Muscle of arm (tissue), 12 donors: Measurements from ENCODE around the gene KRTAP9-2. TPM values are rescaled to one million over a fixed set of nuclear protein-coding genes. Genes with fewer than 3 reads are reported as not detected.

Experiments used
- polyA plus RNA-seq, 12 donors: library from polyadenylated mRNA; unstranded; fragments of 120-200 nt; gene quantifications; one replicate each; pipeline ENCODE4 v1.2.1, GENCODE V29; 2013; ENCODE audit not compliant: insufficient read length in 12 of 12

KRTAP9-2 gene
- polyA plus RNA-seq, 12 donors = not detected

Other genes with a start within 250 kb of the KRTAP9-2 start
- 10 to 100 TPM in 5 of 12 donors, 1 to 10 TPM in 5, not detected in 2; 3.1 to 16.4 (median 11.0) TPM for gene KRT40, start 242.3 kb upstream of the KRTAP9-2 start, polyA plus RNA-seq
- not detected for gene KRTAP3-3, start 232.5 kb upstream of the KRTAP9-2 start, polyA plus RNA-seq
- 1 to 10 TPM in 4 of 12 donors, under 1 TPM in 5, not detected in 3; 0.22 to 1.4 (median 0.86) TPM for gene KRTAP3-2, start 226.7 kb upstream of the KRTAP9-2 start, polyA plus RNA-seq
- not detected for gene KRTAP3-1, start 217.5 kb upstream of the KRTAP9-2 start, polyA plus RNA-seq
- gene KRTAP1-5, start 199.4 kb upstream of the KRTAP9-2 start, polyA plus RNA-seq = not detected
- not detected for gene KRTAP1-4, start 196.5 kb upstream of the KRTAP9-2 start, polyA plus RNA-seq
- gene KRTAP1-3, start 191.8 kb upstream of the KRTAP9-2 start, polyA plus RNA-seq = not detected
- not detected for gene KRTAP1-1, start 185.2 kb upstream of the KRTAP9-2 start, polyA plus RNA-seq
- gene KRTAP2-1, start 179.3 kb upstream of the KRTAP9-2 start, polyA plus RNA-seq = not detected
- gene KRTAP2-2, start 171.4 kb upstream of the KRTAP9-2 start, polyA plus RNA-seq = not detected
- under 1 TPM in 2 of 12 donors, not detected in 10; 0.49 to 0.57 TPM for gene KRTAP2-3, start 166.5 kb upstream of the KRTAP9-2 start, polyA plus RNA-seq
- gene KRTAP2-4, start 160.8 kb upstream of the KRTAP9-2 start, polyA plus RNA-seq = not detected
- not detected for gene KRTAP4-7, start 142.5 kb upstream of the KRTAP9-2 start, polyA plus RNA-seq
- not detected for gene KRTAP4-8, start 128.5 kb upstream of the KRTAP9-2 start, polyA plus RNA-seq
- gene KRTAP4-16, start 124.4 kb upstream of the KRTAP9-2 start, polyA plus RNA-seq = not detected
- gene KRTAP4-9, start 121.3 kb upstream of the KRTAP9-2 start, polyA plus RNA-seq = not detected
- not detected for gene KRTAP4-11, start 108.3 kb upstream of the KRTAP9-2 start, polyA plus RNA-seq
- gene KRTAP4-12, start 102.5 kb upstream of the KRTAP9-2 start, polyA plus RNA-seq = not detected
- gene KRTAP4-6, start 86.1 kb upstream of the KRTAP9-2 start, polyA plus RNA-seq = not detected
- not detected for gene KRTAP4-5, start 76.8 kb upstream of the KRTAP9-2 start, polyA plus RNA-seq
- not detected for gene KRTAP4-4, start 65.9 kb upstream of the KRTAP9-2 start, polyA plus RNA-seq
- not detected for gene KRTAP4-3, start 58.4 kb upstream of the KRTAP9-2 start, polyA plus RNA-seq
- not detected for gene KRTAP4-2, start 48.4 kb upstream of the KRTAP9-2 start, polyA plus RNA-seq
- gene KRTAP4-1, start 41.7 kb upstream of the KRTAP9-2 start, polyA plus RNA-seq = not detected
- not detected for gene KRTAP9-1, start 36.8 kb upstream of the KRTAP9-2 start, polyA plus RNA-seq
- not detected for gene KRTAP9-3, start 5.8 kb downstream of the KRTAP9-2 start, polyA plus RNA-seq
- gene KRTAP9-8, start 11.4 kb downstream of the KRTAP9-2 start, polyA plus RNA-seq = not detected
- not detected for gene KRTAP9-4, start 23.0 kb downstream of the KRTAP9-2 start, polyA plus RNA-seq
- gene KRTAP9-9, start 28.7 kb downstream of the KRTAP9-2 start, polyA plus RNA-seq = not detected
- under 1 TPM in 7 of 12 donors, not detected in 5; 0.11 to 0.65 (median 0.24) TPM for gene KRTAP9-6, start 38.7 kb downstream of the KRTAP9-2 start, polyA plus RNA-seq
- not detected for gene KRTAP9-7, start 49.0 kb downstream of the KRTAP9-2 start, polyA plus RNA-seq
- gene KRTAP29-1, start 76.2 kb downstream of the KRTAP9-2 start, polyA plus RNA-seq = not detected
- not detected for gene KRTAP16-1, start 82.7 kb downstream of the KRTAP9-2 start, polyA plus RNA-seq
- not detected for gene KRTAP17-1, start 89.1 kb downstream of the KRTAP9-2 start, polyA plus RNA-seq
- gene KRT33A, start 124.2 kb downstream of the KRTAP9-2 start, polyA plus RNA-seq = not detected
- gene KRT33B, start 143.2 kb downstream of the KRTAP9-2 start, polyA plus RNA-seq = under 1 TPM in 3 of 12 donors, not detected in 9; 0.13 to 0.15 (median 0.14) TPM
- under 1 TPM in 1 of 12 donors, not detected in 11; 0.33 TPM for gene KRT34, start 155.7 kb downstream of the KRTAP9-2 start, polyA plus RNA-seq
- 1 to 10 TPM in 10 of 12 donors, not detected in 2; 3.5 to 6.3 (median 4.4) TPM for gene KRT31, start 171.0 kb downstream of the KRTAP9-2 start, polyA plus RNA-seq
- under 1 TPM in 1 of 12 donors, not detected in 11; 0.29 TPM for gene KRT37, start 197.9 kb downstream of the KRTAP9-2 start, polyA plus RNA-seq
- gene KRT38, start 214.3 kb downstream of the KRTAP9-2 start, polyA plus RNA-seq = not detected
- gene KRT32, start 240.7 kb downstream of the KRTAP9-2 start, polyA plus RNA-seq = under 1 TPM in 1 of 12 donors, not detected in 11; 0.55 TPM